C4-2B (cell line): ENCODE data around the gene CCDC148.

Experiments used
- H3K27ac ChIP-seq: fragments of 450-650 bp; 2 replicates; pipeline ENCODE4 v1.5.1; 2017
- CTCF ChIP-seq: fragments of 450-650 bp; conservative IDR thresholded peaks from 2 replicates; pipeline ENCODE4 v1.5.1; 2017; ENCODE audit warnings: mild to moderate bottlenecking
- ZFX ChIP-seq: fragments of 450-650 bp; IDR thresholded peaks from 2 replicates; pipeline ENCODE4 v1.6.1; 2017

CCDC148 gene

GRCh38 chr2:158197940-158198339 lies 258.6 kb downstream of the CCDC148 start:
- TF ChIP-seq ZFX = no peak
- TF ChIP-seq CTCF = no peak
- H3K27ac ChIP-seq = no peak overlapping the region

- H3K27ac ChIP-seq = no peak overlapping the region
- TF ChIP-seq ZFX = no peak
- no peak for TF ChIP-seq CTCF
These were observed 262.3 kb downstream of the CCDC148 start for GRCh38 chr2:158194229-158194628.

- TF ChIP-seq ZFX (no peak), CTCF (no peak)
- H3K27ac ChIP-seq = no peak overlapping the region
These were observed 263.8 kb downstream of the CCDC148 start for GRCh38 chr2:158192515-158193443.

- H3K27ac ChIP-seq = no peak overlapping the region
- no peak for TF ChIP-seq ZFX
- no peak for TF ChIP-seq CTCF
These were observed 265.3 kb downstream of the CCDC148 start for GRCh38 chr2:158191076-158191895.

- no peak for TF ChIP-seq ZFX
- TF ChIP-seq CTCF = no peak
- no peak overlapping the region for H3K27ac ChIP-seq
These were observed 267.0 kb downstream of the CCDC148 start for GRCh38 chr2:158189526-158189925.

GRCh38 chr2:158187908-158188307 lies 268.6 kb downstream of the CCDC148 start:
- TF ChIP-seq ZFX = no peak
- TF ChIP-seq CTCF = no peak
- H3K27ac ChIP-seq = no peak overlapping the region
